ENCODE results near the gene GALNTL6.

GRCh38 chr4:172826861-172827260, 1013.7 kb downstream of the GALNTL6 start:
- no peak for TF ChIP-seq CTCF (IDR thresholded peaks at IDR 0.05)
- no peak for TF ChIP-seq POLR2A (IDR thresholded peaks at IDR 0.05)
- no peak for TF ChIP-seq POLR2AphosphoS5 (IDR thresholded peaks at IDR 0.05)
- TF ChIP-seq EP300 (IDR thresholded peaks at IDR 0.05), result no peak
